Parathyroid adenoma (tissue), 2 donors: ENCODE data around the gene TLR9.

Experiments used
- H2AFZ ChIP-seq: fragments of 300-600 bp; sonication (generic); one replicate; pipeline ENCODE4 v1.7.0; 2017; ENCODE audit warnings: antibody characterized with exemption, mild to moderate bottlenecking
- H3K27ac ChIP-seq: fragments of 300-600 bp; sonication (generic); one replicate; pipeline ENCODE4 v1.7.0; 2017
- H3K27me3 ChIP-seq: fragments of 300-600 bp; sonication (generic); one replicate; pipeline ENCODE4 v1.7.0; 2017; ENCODE audit warnings: low read length; ENCODE audit not compliant: control insufficient read depth, insufficient read depth
- H3K36me3 ChIP-seq: fragments of 300-600 bp; sonication (generic); one replicate; pipeline ENCODE4 v1.7.0; 2017; ENCODE audit warnings: low read length; ENCODE audit not compliant: control insufficient read depth, insufficient read depth
- H3K4me1 ChIP-seq: fragments of 300-600 bp; sonication (generic); one replicate; pipeline ENCODE4 v1.7.0; 2017; ENCODE audit warnings: control low read depth
- H3K4me2 ChIP-seq: fragments of 300-600 bp; sonication (generic); one replicate; pipeline ENCODE4 v1.7.0; 2017; ENCODE audit warnings: low read length
- H3K4me3 ChIP-seq: fragments of 300-600 bp; sonication (generic); one replicate; pipeline ENCODE4 v1.7.0; 2017; ENCODE audit warnings: low read depth, low read length
- H3K79me2 ChIP-seq: fragments of 300-600 bp; sonication (generic); one replicate; pipeline ENCODE4 v1.7.0; 2017; ENCODE audit warnings: control low read depth
- H3K9ac ChIP-seq: fragments of 300-600 bp; sonication (generic); one replicate; pipeline ENCODE4 v1.7.0; 2017; ENCODE audit warnings: mild to moderate bottlenecking
- H3K9me3 ChIP-seq: fragments of 300-600 bp; sonication (generic); one replicate; pipeline ENCODE4 v1.7.0; 2017; ENCODE audit warnings: low read length; ENCODE audit not compliant: control insufficient read depth
- TF ChIP-seq, protein P1 (sequence below): fragments of 300-600 bp; sonication (generic); IDR thresholded peaks from one replicate; pipeline ENCODE4 v1.7.0; 2017; ENCODE audit warnings: antibody characterized with exemption, mild to moderate bottlenecking
- donor health status: primary hyperparathyroidism.

The TLR9 gene

DNA sequence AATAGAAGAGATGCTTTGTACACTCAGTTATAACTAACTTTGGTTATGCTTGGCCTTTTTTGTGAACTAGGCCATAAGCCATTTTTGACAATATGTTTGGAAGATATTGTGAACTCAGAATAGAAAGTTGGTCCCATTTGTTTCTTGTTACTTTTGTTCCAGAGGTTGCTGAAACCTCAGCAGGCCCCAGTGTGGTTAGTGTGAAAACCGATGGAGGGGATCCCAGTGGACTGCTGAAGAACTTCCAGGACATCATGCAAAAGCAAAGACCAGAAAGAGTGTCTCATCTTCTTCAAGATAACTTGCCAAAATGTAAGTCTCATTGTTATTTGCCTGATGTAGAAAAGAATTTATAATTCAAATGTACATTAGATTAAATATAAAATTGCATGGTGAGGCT, 21.7 kb downstream of the TLR9 start:
- Histone ChIP-seq H3K79me2 (no peaks in the 10 kb centered on the region), H3K9me3 (no peaks in the 10 kb centered on the region), H3K27ac (no peak overlapping the region), H3K36me3 (no peaks in the 10 kb centered on the region), H3K9ac (no peak overlapping the region), H2AFZ (no peak overlapping the region), H3K4me3 (no peak overlapping the region), H3K4me2 (no peak overlapping the region), H3K4me1 (peaks cover 4% of the 10 kb centered on the region), H3K27me3 (no peaks in the 10 kb centered on the region)
- TF ChIP-seq, protein P1, sequence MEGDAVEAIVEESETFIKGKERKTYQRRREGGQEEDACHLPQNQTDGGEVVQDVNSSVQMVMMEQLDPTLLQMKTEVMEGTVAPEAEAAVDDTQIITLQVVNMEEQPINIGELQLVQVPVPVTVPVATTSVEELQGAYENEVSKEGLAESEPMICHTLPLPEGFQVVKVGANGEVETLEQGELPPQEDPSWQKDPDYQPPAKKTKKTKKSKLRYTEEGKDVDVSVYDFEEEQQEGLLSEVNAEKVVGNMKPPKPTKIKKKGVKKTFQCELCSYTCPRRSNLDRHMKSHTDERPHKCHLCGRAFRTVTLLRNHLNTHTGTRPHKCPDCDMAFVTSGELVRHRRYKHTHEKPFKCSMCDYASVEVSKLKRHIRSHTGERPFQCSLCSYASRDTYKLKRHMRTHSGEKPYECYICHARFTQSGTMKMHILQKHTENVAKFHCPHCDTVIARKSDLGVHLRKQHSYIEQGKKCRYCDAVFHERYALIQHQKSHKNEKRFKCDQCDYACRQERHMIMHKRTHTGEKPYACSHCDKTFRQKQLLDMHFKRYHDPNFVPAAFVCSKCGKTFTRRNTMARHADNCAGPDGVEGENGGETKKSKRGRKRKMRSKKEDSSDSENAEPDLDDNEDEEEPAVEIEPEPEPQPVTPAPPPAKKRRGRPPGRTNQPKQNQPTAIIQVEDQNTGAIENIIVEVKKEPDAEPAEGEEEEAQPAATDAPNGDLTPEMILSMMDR: no peak

DNA sequence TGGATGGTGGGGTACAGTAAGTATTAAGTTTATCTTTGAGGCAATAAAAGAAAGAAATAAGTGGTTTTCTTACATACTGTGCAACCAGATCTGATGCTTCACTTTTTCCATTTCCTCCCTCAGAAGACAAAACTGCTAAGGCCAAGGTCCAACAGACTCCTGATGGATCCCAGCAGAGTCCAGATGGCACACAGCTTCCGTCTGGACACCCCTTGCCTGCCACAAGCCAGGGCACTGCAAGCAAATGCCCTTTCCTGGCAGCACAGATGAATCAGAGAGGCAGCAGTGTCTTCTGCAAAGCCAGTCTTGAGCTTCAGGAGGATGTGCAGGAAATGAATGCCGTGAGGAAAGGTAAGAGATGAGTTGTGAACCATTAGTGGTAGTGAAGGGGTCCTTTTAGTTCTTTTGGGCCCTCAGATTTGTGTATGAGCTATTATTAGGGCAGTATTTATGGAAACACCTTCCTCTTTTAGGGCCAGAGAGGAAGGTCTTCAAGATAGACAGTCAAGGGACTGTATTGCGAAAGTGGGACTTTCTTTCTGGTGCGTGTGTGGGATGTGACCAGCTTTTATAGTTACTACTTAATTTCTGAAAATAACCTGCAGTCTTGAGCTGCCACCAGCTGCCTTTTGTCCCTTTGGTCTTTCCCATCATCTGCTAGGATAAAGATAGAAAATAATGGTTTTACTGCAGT, 22.9 kb downstream of the TLR9 start:
- no peak overlapping the region for H3K4me2 ChIP-seq
- TF ChIP-seq, protein P1: no peak
- peaks cover 6% of the 10 kb centered on the region for H3K4me1 ChIP-seq
- H3K9ac ChIP-seq: no peak overlapping the region
- no peaks in the 10 kb centered on the region for H3K9me3 ChIP-seq
- no peak overlapping the region for H3K27ac ChIP-seq
- H2AFZ ChIP-seq: no peak overlapping the region
- H3K79me2 ChIP-seq: peaks cover 3% of the 10 kb centered on the region
- H3K4me3 ChIP-seq: no peak overlapping the region
- no peaks in the 10 kb centered on the region for H3K27me3 ChIP-seq
- no peaks in the 10 kb centered on the region for H3K36me3 ChIP-seq

DNA sequence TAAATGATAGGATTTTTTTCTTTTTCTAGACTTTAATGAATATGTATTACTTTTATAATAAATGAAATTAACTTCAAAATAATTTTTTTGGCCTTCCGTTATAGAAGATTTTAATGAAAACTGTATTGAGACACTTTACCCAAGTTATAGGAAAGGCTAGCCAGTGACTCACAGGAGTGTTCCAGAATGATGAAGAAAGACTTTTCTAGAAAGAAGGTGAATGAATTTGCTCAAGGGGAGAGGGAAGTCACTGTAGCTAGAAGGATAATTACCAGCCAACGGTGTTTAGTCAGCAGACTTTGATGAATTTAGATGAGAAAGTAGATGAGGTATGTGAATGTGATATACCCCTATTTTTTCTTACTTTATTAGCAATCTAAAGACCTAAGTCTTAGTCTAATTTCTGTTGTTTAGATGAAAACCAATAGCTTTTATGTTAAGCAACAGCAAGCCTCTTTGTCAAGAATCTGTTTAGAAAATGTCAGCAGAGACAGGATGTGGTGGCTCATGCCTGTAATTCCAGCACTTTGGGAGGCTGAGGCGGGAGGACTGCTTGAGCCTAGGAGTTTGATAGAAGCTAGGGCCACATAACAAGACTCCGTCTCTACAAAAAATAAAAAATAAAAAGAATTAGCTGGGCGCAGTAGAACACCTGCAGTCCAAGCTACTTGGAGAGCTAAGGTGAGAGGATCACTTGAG, 24.3 kb downstream of the TLR9 start:
- Histone ChIP-seq H3K4me3 (no peak overlapping the region), H3K27me3 (no peaks in the 10 kb centered on the region), H2AFZ (no peak overlapping the region), H3K4me1 (peaks cover 10% of the 10 kb centered on the region), H3K79me2 (peaks cover 3% of the 10 kb centered on the region), H3K9me3 (no peaks in the 10 kb centered on the region), H3K9ac (no peak overlapping the region), H3K36me3 (no peaks in the 10 kb centered on the region), H3K27ac (no peak overlapping the region), H3K4me2 (no peak overlapping the region)
- TF ChIP-seq, protein P1: no peak

DNA sequence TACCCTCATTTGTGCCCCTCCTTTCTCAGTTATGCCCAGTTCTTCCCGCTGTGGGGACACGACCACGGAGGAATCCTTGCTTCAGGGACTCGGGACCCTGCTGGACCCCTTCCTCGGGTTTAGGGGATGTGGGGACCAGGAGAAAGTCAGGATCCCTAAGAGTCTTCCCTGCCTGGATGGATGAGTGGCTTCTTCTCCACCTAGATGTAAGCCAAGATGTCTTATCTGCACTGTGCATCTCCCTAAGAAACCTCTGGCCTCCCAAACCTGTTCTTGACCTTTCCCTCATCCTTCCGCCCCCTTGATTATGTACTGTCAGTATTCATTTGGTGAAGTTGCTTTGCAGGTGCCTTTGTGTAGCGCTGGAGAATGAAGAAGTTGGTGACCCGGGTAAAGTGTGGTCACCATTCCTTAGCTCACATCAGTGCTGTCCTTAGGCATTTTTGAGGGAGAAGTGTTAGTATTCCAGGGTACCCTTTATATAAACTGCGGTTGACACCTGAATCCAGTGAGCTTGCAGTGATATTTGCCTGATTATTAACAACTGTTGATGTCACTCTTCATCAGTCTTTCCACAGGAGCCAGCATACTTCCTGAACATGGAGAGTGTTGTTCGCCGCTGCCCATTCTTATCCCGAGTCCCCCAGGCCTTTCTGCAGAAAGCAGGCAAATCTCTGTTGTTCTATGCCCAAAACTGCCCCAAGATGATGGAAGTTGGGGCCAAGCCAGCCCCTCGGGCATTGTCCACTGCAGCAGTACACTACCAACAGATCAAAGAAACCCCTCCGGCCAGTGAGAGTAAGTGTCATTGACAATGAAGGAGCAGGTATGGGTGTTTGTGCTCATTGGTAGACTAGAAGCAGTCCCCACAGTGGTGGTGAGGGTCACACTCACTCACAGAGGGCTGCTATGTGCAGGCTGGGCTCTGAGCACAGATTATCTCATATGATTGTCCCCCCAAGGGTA, 26.5 kb downstream of the TLR9 start:
- peaks cover 10% of the 10 kb centered on the region for H3K4me1 ChIP-seq

More for the DNA sequence above, 26.5 kb downstream of the TLR9 start:
- Histone ChIP-seq H3K4me2 (peak overlapping the region; percentile 96), H3K27me3 (no peaks in the 10 kb centered on the region), H3K27ac (peak overlapping the region; percentile 77), H3K79me2 (peaks cover 3% of the 10 kb centered on the region), H2AFZ (peak overlapping the region; percentile 100), H3K36me3 (no peaks in the 10 kb centered on the region), H3K9ac (peak overlapping the region; percentile 77), H3K4me3 (peak overlapping the region; percentile 97), H3K9me3 (no peaks in the 10 kb centered on the region)
- TF ChIP-seq, protein P1: no peak
